Measurements from ENCODE around the gene C11orf68. TPM values are rescaled to one million over a fixed set of nuclear protein-coding genes. Genes with fewer than 3 reads are reported as not detected.
A peak's percentile ranks its signal among the peaks of the same experiment; 100 is the strongest.

The C11orf68 gene
- total RNA-seq, 1 experiment from 2014 or later = 15.7 TPM

- Histone ChIP-seq H3K18ac (ENCODE audit: insufficient read length, low read depth, low read length) (no peak overlapping the region), H2AK5ac (ENCODE audit: insufficient read length, low read length) (no peak overlapping the region), H2BK5ac (ENCODE audit: insufficient read length, low read length) (no peak overlapping the region), H3K9ac (ENCODE audit: extremely low read depth, insufficient read length, low read length) (peak overlapping the region; percentile 24), H3K23me2 (ENCODE audit: insufficient read length, low read depth, low read length, poor library complexity, severe bottlenecking) (peaks cover 23% of the 10 kb centered on the region), H3K9me3 (ENCODE audit: control insufficient read depth, low read depth, low read length) (no peaks in the 10 kb centered on the region), H4K8ac (replicated peaks; ENCODE audit: insufficient read length, low read depth, low read length) (no peak overlapping the region), H3K14ac (ENCODE audit: insufficient read depth, low read length) (peak overlapping the region; percentile 14; the same call in 1 of the 2 replicates), H3K27ac (ENCODE audit: insufficient read length, low read depth, low read length) (no peak overlapping the region), H2BK120ac (ENCODE audit: low read depth, low read length, poor library complexity, severe bottlenecking) (no peak overlapping the region), H3K4me2 (ENCODE audit: insufficient read depth, insufficient read length, low read length) (peak overlapping the region; percentile 70), H2BK20ac (ENCODE audit: low read depth, low read length, poor library complexity, severe bottlenecking) (no peak overlapping the region), H3K56ac (ENCODE audit: insufficient read length, low read depth, low read length) (no peak overlapping the region), H4K91ac (ENCODE audit: insufficient read length, low read depth, low read length) (no peak overlapping the region), H2BK12ac (ENCODE audit: insufficient read length, low read depth, low read length) (no peak overlapping the region), H4K5ac (ENCODE audit: insufficient read length, low read depth, low read length) (no peak overlapping the region), H3K79me2 (ENCODE audit: insufficient read depth, low read length) (no peaks in the 10 kb centered on the region; the same call in 1 of the 2 replicates), H3T11ph (ENCODE audit: low read length) (no peak overlapping the region), H3K79me1 (ENCODE audit: insufficient read depth, low read depth, low read length, poor library complexity, severe bottlenecking) (no peaks in the 10 kb centered on the region), H4K20me1 (ENCODE audit: control insufficient read depth, insufficient read depth, insufficient read length) (no peaks in the 10 kb centered on the region), H3K4me1 (ENCODE audit: insufficient read depth, low read length) (peaks cover 9% of the 10 kb centered on the region; the same call in 1 of the 2 replicates), H3K23ac (ENCODE audit: insufficient read length, low read depth, low read length) (no peak overlapping the region), H2BK15ac (ENCODE audit: low read depth, low read length) (no peak overlapping the region), H3K27me3 (ENCODE audit: insufficient read depth, low read length) (peaks cover 6% of the 10 kb centered on the region; the same call in 1 of the 2 replicates), H3K4ac (ENCODE audit: low read depth, low read length) (no peak overlapping the region), H2AFZ (ENCODE audit: low read length) (no peak overlapping the region)
- Mint-ChIP-seq H3K36me3 (ENCODE audit: insufficient read depth in 1 of 3, low read depth in 3 of 3) (peaks cover 30 to 55% (median 45%) of the 10 kb centered on the region in 3 experiments), H3K9me3 (peaks cover 2 to 4% of the 10 kb centered on the region in 2 experiments; a peak in 2 of 5 replicates), H3K4me3 (peak overlapping the region; percentile 97 to 98), H3K27ac (peak overlapping the region; percentile 18 to 99 (median 98); a peak in 4 of 7 replicates), H3K27me3 (ENCODE audit: low read depth) (peaks cover 17% of the 10 kb centered on the region), H3K4me1 (peaks cover 34 to 48% of the 10 kb centered on the region in 2 experiments)
- WGBS (ENCODE audit: extremely low coverage, insufficient read length, low lambda C conversion rate) = no CpG with 5 or more reads among the region's 23 CpGs
- DNase-seq = no peak
- TF ChIP-seq CTCF (conservative IDR thresholded peaks at IDR 0.05) = no peak
Measured at GRCh38 chr11:65887723-65888162, 31.1 kb downstream of the C11orf68 start.
